ENCODE measurements around the gene PERCC1.

DNA sequence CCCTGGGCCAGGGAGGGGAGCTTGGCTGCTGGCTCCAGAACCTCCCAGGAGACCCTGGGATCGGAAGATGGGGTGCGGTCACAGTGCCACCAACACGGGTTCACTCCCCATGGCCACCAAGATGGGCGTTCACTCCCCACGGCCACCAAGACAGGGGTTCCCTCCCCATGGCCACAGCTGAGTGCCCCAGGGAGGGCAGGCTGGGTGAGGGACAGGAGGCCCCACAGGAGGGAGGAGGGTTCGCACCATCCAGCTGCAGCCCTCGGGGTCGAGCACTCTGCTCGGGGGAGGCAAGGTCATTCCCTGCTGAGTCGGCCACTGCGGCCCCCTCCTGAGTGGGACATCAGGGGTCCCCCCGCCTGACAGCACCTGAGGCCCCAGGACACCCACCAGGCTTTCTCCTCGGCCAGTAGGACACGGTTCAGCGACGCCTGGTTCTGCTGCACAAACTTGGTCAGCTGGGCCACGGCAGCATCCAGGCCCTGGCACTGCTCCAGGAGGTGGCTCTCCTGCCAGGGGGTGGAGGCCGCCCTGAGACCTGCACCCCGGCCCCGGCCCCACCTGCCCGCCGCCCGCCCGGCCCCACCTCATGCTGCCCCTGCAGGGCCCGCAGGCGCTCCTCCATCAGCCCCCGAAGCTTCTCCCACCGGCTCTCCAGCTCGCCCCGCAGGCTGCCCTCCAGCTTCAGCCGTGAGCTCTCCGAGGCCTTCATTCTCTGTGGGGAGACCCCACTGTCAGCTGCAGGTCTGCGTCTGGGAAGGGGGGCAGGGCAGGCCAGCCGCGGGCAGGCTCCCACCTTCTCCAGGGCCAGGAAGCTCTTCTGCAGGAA lies 7.6 kb downstream of the PERCC1 start:
- TF ChIP-seq, protein P1, sequence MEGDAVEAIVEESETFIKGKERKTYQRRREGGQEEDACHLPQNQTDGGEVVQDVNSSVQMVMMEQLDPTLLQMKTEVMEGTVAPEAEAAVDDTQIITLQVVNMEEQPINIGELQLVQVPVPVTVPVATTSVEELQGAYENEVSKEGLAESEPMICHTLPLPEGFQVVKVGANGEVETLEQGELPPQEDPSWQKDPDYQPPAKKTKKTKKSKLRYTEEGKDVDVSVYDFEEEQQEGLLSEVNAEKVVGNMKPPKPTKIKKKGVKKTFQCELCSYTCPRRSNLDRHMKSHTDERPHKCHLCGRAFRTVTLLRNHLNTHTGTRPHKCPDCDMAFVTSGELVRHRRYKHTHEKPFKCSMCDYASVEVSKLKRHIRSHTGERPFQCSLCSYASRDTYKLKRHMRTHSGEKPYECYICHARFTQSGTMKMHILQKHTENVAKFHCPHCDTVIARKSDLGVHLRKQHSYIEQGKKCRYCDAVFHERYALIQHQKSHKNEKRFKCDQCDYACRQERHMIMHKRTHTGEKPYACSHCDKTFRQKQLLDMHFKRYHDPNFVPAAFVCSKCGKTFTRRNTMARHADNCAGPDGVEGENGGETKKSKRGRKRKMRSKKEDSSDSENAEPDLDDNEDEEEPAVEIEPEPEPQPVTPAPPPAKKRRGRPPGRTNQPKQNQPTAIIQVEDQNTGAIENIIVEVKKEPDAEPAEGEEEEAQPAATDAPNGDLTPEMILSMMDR (conservative IDR thresholded peaks at IDR 0.05; ENCODE audit: low read depth, low read length) = no peak
- no peak for TF ChIP-seq EZH2 (IDR thresholded peaks at IDR 0.05; ENCODE audit: borderline replicate concordance, low read depth, low read length, poor library complexity, severe bottlenecking)

All from A673 (cell line).